Suprapubic skin (tissue), 3 donors: ENCODE results near the gene RBM34.
"Not testable (repeated sequence)": the region's sequence is repeated elsewhere in the genome, so short reads cannot be mapped to it uniquely, and the experiment has no call there.

Experiments used
- EP300 ChIP-seq: sonication (generic); formaldehyde crosslinking; IDR thresholded peaks from one replicate; pipeline ENCODE4 v1.6.1; 2017; ENCODE audit warnings: antibody characterized with exemption
- TF ChIP-seq, protein P1 (sequence below), 2 donors: fragments of 200-600 bp in 1 of 2; fragments of 450-650 bp in 1 of 2; sonication (generic) in 1 of 2; IDR thresholded peaks; one replicate each; pipeline ENCODE4 v1.5.1; 2016 to 2019; ENCODE audit warnings: antibody characterized with exemption in 2 of 2, mild to moderate bottlenecking in 1 of 2, moderate library complexity in 1 of 2

GRCh38 chr1:235159930-235160329 is 1.1 kb downstream of the RBM34 start:
- TF ChIP-seq EP300, result not testable (repeated sequence)
- TF ChIP-seq, protein P1, sequence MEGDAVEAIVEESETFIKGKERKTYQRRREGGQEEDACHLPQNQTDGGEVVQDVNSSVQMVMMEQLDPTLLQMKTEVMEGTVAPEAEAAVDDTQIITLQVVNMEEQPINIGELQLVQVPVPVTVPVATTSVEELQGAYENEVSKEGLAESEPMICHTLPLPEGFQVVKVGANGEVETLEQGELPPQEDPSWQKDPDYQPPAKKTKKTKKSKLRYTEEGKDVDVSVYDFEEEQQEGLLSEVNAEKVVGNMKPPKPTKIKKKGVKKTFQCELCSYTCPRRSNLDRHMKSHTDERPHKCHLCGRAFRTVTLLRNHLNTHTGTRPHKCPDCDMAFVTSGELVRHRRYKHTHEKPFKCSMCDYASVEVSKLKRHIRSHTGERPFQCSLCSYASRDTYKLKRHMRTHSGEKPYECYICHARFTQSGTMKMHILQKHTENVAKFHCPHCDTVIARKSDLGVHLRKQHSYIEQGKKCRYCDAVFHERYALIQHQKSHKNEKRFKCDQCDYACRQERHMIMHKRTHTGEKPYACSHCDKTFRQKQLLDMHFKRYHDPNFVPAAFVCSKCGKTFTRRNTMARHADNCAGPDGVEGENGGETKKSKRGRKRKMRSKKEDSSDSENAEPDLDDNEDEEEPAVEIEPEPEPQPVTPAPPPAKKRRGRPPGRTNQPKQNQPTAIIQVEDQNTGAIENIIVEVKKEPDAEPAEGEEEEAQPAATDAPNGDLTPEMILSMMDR (IDR thresholded peaks at IDR 0.05), result not testable (repeated sequence)
